Colonic mucosa (tissue), 4 donors: ENCODE results near the gene PTCH1. TPM values are rescaled to one million over a fixed set of nuclear protein-coding genes. Genes with fewer than 3 reads are reported as not detected.

Experiments used
- DNase-seq: peaks from one replicate; pipeline ENCODE4 v3.0.0-alpha.2; 2020
- H3K27ac ChIP-seq: fragments of 200-600 bp; one replicate; pipeline ENCODE4 v1.8.0; 2021
- H3K27me3 ChIP-seq: fragments of 200-600 bp; one replicate; pipeline ENCODE4 v1.8.0; 2021
- H3K36me3 ChIP-seq: fragments of 200-600 bp; one replicate; pipeline ENCODE4 v1.8.0; 2021
- H3K4me1 ChIP-seq: fragments of 200-600 bp; one replicate; pipeline ENCODE4 v1.8.0; 2021; ENCODE audit warnings: mild to moderate bottlenecking
- H3K4me3 ChIP-seq: fragments of 200-600 bp; one replicate; pipeline ENCODE4 v1.8.0; 2021
- H3K9ac ChIP-seq, 2 donors: one replicate each; pipeline ENCODE4 v1.7.0; 2013; ENCODE audit warnings: control low read depth in 2 of 2, low read depth in 2 of 2, low read length in 2 of 2
- H3K9me3 ChIP-seq: fragments of 200-600 bp; one replicate; pipeline ENCODE4 v1.8.0; 2021
- CTCF ChIP-seq: fragments of 200-600 bp; IDR thresholded peaks from one replicate; pipeline ENCODE4 v1.8.0; 2022; ENCODE audit warnings: antibody characterized with exemption, mild to moderate bottlenecking
- intact Hi-C: fragments of 100-400 bp; cut with DNase I; formaldehyde crosslinking; loops from one replicate; pipeline ENCODE4 v1.14.1; 2022
- total RNA-seq, 2 donors: library from RNA; stranded (reverse); fragmentation: NEBNext Ultra II Directional in 1 of 2; extraction: Animal tissue kit (Norgen Biotek cat#: 25700) in 1 of 2; gene quantifications; one replicate each; pipeline ENCODE4 v1.2.1, GENCODE V29; 2021
- donor health status: healthy.
- donor health status: DM: no; HTN: no; CAD: no.
- donor health status: DM: no; HTN: no; CAD: no.

The PTCH1 gene
- total RNA-seq, 2 donors from 2014 or later: 18.7 to 24.6 TPM

- Histone ChIP-seq H3K27me3 (no peaks in the 10 kb centered on the region), H3K36me3 (no peaks in the 10 kb centered on the region), H3K4me1 (no peaks in the 10 kb centered on the region), H3K4me3 (no peak overlapping the region), H3K9ac (no peak overlapping the region), H3K27ac (no peak overlapping the region), H3K9me3 (no peaks in the 10 kb centered on the region)
- no peak for TF ChIP-seq CTCF
- DNase-seq: no peak
- intact Hi-C loops: loop anchor here (10.0 kb wide), 1 partner anchor 187 kb away; the partner anchor contains the start of gene FANCC
These were observed 14.5 kb downstream of the PTCH1 start for GRCh38 chr9:95502248-95502647.

GRCh38 chr9:95499847-95500246 lies 16.9 kb downstream of the PTCH1 start:
- Histone ChIP-seq H3K4me1 (no peaks in the 10 kb centered on the region), H3K27me3 (no peaks in the 10 kb centered on the region), H3K4me3 (no peak overlapping the region), H3K9me3 (no peaks in the 10 kb centered on the region), H3K27ac (no peak overlapping the region), H3K9ac (no peak overlapping the region), H3K36me3 (no peaks in the 10 kb centered on the region)
- DNase-seq: no peak
- intact Hi-C loops: loop anchor here (10.0 kb wide), 1 partner anchor 185 kb away; the partner anchor contains the start of gene FANCC
- no peak for TF ChIP-seq CTCF

GRCh38 chr9:95499046-95499676 lies 17.6 kb downstream of the PTCH1 start:
- no peak for DNase-seq
- H3K9me3 ChIP-seq: no peaks in the 10 kb centered on the region
- no peak overlapping the region for H3K4me3 ChIP-seq
- H3K27ac ChIP-seq: no peak overlapping the region
- no peaks in the 10 kb centered on the region for H3K36me3 ChIP-seq
- no peaks in the 10 kb centered on the region for H3K4me1 ChIP-seq
- H3K27me3 ChIP-seq: no peaks in the 10 kb centered on the region
- no peak overlapping the region for H3K9ac ChIP-seq
- TF ChIP-seq CTCF: no peak
- intact Hi-C loops: no loop called here

- intact Hi-C loops: no loop called here
- no peaks in the 10 kb centered on the region for H3K36me3 ChIP-seq
- no peaks in the 10 kb centered on the region for H3K4me1 ChIP-seq
- H3K4me3 ChIP-seq: no peak overlapping the region
- TF ChIP-seq CTCF: no peak
- no peaks in the 10 kb centered on the region for H3K27me3 ChIP-seq
- DNase-seq: no peak
- no peaks in the 10 kb centered on the region for H3K9me3 ChIP-seq
- no peak overlapping the region for H3K27ac ChIP-seq
- H3K9ac ChIP-seq: no peak overlapping the region
These were observed 18.1 kb downstream of the PTCH1 start for GRCh38 chr9:95498641-95499040.

GRCh38 chr9:95497772-95498171 lies 19.0 kb downstream of the PTCH1 start:
- intact Hi-C loops: no loop called here
- no peaks in the 10 kb centered on the region for H3K9me3 ChIP-seq
- no peaks in the 10 kb centered on the region for H3K36me3 ChIP-seq
- TF ChIP-seq CTCF: no peak
- no peaks in the 10 kb centered on the region for H3K4me1 ChIP-seq
- H3K27ac ChIP-seq: no peak overlapping the region
- no peak overlapping the region for H3K9ac ChIP-seq
- peak; percentile 34 for DNase-seq
- no peaks in the 10 kb centered on the region for H3K27me3 ChIP-seq
- no peak overlapping the region for H3K4me3 ChIP-seq
